GM12865 (cell line): Measurements from ENCODE around the gene PPARG.

Experiments
- DNase-seq: peaks from one replicate; pipeline ENCODE4 v3.0.0; 2010; ENCODE audit warnings: low read depth
- H3K4me3 ChIP-seq: 2 replicates; pipeline ENCODE4 v1.5.1; 2011; ENCODE audit warnings: mild to moderate bottlenecking, low read depth, low read length, control low read depth
- CTCF ChIP-seq: IDR thresholded peaks from 2 replicates; pipeline ENCODE4 v1.5.1; 2011; ENCODE audit warnings: low read length, control low read depth, low read depth, inconsistent platforms; ENCODE audit not compliant: insufficient read depth; ENCODE audit errors: missing control alignments

Gene PPARG

GRCh38 chr3:12356175-12356574 lies 67.3 kb downstream of the PPARG start:
- H3K4me3 ChIP-seq = no peak overlapping the region
- no peak for DNase-seq
- TF ChIP-seq CTCF = no peak

GRCh38 chr3:12356996-12357395 lies 68.1 kb downstream of the PPARG start:
- no peak for DNase-seq
- TF ChIP-seq CTCF = no peak
- no peak overlapping the region for H3K4me3 ChIP-seq

- H3K4me3 ChIP-seq = no peak overlapping the region
- no peak for TF ChIP-seq CTCF
- DNase-seq = no peak
Observed at GRCh38 chr3:12357456-12357855, 68.6 kb downstream of the PPARG start.

GRCh38 chr3:12363397-12364195 lies 74.7 kb downstream of the PPARG start:
- no peak for DNase-seq
- no peak for TF ChIP-seq CTCF
- H3K4me3 ChIP-seq = no peak overlapping the region

- no peak for TF ChIP-seq CTCF
- DNase-seq = no peak
- H3K4me3 ChIP-seq = no peak overlapping the region
Observed at GRCh38 chr3:12367346-12367745, 78.5 kb downstream of the PPARG start.

- DNase-seq = no peak
- no peak overlapping the region for H3K4me3 ChIP-seq
- TF ChIP-seq CTCF = no peak
Observed at GRCh38 chr3:12369029-12369428, 80.2 kb downstream of the PPARG start.

GRCh38 chr3:12369598-12369997 lies 80.7 kb downstream of the PPARG start:
- DNase-seq = no peak
- TF ChIP-seq CTCF = no peak
- H3K4me3 ChIP-seq = no peak overlapping the region
